CD4-positive, alpha-beta T cell treated with Interleukin-10 for 1 hour (primary cell): Measurements from ENCODE around the gene CCNJL.
"Not testable (repeated sequence)": the region's sequence is repeated elsewhere in the genome, so short reads cannot be mapped to it uniquely, and the experiment has no call there.

Experiments
- DNase-seq: peaks from one replicate; pipeline ENCODE4 v3.0.0-alpha.2; 2020

The CCNJL gene

DNA sequence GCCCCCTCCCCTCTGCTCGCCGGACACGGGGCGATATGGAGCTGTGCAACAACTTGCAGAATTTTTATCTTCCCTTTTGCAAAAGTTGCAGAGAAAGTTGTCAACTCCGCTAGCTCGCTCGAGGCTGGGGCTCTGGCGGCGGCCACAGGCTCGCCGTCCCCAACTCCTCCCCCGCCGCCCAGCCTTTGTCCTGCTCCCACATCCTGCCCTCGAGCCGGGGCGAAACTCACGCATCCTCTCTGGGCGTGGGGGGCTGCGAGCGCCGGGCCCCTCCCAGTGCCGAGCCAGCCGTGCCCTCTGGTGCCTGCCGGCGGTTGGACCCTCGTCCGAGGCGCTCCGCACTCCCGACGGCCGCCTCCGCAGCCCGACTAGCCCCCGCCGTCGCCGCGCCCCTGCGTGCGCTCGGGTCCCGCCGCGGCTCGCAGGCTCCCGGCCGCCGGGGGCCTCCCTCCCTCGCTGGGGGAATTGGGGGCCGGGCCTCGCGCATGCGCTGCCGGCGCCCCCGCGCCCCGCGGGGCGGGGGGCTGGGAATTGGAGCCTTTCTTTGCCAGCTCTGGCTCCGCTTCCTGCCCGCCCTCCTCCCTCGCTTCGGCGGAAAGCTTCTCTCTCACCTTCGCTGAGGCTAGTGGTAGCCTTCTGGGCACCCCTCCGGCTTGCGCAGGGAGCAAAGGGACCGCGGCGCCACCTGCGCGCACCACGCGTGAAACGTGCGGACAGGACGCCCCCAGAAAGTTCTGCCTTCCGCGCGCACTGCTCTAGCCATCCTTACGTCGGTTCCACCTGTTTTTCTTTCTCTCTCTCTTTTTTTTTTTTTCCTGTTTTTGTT lies at the start of gene CCNJL:
TSS of gene CCNJL (minus strand) at position 431 of the 826 bp plus-strand sequence. CDS start 641 bp downstream, outside the sequence.
- no peak for DNase-seq

GRCh38 chr5:160361624-160362228 lies 49.4 kb upstream of the CCNJL start:
- DNase-seq, result no peak

DNA sequence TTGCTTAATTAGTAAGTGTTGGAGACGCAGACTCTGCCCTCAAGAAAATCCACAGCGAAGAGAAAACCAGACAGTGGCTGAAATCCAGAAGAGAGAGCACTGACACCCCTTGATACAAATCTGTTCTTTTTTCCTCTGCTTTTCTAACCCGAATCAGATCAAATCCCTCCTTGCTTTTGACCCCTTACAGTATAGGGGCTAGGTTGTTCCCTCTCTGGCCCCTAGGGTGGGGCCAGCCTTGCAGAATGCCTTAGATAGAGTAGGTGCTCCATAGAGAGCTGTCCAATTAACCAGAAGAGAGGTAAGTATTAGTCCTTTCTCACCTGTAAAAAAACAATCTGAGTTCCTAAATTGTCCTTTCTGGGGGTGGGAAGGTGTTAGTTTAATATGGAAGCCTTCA lies 47.9 kb upstream of the CCNJL start:
- no peak for DNase-seq

DNA sequence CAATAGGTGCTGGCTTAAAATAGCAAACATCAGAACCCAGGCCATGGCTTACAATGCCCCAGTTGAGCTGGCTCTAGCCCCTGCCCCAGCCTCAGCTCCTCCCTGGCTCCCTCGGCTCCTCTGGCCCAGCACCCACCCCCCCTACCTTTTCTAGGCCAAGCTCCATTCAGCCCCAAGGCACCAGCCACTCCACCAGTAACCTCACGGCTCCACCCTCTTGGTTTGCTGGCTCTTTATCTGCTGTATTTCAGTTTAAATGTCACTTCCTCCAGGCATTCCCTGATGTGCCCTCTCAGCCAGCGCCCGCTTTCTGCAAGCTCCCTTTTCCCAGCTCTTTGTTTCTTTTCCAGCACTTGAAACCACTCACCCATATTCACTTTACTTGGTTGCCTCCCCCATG lies 47.5 kb upstream of the CCNJL start:
- DNase-seq, result no peak

DNA sequence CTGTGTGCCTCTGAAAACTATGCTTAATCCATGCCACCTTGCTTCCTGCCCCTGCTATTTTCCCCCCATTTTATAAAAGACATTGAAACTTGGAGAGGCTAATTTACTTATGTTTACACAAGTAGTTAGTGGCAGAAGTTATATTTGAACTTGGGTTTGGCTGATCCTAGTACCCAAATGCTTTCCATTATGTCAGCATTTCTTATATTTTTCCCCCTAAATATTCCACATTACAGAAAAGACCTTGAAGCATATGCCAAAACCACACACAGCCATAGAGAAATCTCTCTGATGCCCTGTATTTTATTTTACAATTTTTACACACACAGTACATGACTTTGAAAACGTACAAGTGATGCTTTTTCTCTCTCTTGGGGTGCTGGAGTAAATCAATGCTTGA lies 46.9 kb upstream of the CCNJL start:
- DNase-seq, result no peak

DNA sequence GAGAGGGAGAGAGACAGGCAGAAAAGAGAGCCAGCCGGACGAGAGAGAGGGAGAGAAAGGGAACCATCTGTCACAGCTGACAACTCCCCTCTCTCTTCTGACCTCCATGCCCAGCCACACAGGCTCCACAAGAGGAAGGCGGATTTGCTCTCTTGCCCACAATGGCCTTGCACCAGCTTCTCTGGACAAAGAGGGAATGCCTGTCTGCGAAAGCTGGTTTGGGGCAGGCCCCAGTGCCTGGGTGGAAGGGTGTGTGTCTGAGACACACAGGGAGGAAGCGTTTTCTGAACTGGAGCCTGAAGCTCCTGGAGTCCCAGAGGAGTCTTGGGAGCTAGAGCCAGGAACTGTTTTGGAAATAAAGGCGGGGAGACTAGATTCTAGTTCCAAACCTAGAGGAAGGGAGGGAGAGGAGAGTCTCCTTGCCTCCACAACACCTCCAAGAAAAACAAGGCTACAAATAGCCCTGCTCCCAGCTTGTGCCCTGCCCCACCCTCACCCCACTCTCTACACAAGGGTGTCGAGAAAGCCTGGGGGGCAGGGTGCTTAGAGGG lies 45.6 kb upstream of the CCNJL start:
- DNase-seq, result no peak

DNA sequence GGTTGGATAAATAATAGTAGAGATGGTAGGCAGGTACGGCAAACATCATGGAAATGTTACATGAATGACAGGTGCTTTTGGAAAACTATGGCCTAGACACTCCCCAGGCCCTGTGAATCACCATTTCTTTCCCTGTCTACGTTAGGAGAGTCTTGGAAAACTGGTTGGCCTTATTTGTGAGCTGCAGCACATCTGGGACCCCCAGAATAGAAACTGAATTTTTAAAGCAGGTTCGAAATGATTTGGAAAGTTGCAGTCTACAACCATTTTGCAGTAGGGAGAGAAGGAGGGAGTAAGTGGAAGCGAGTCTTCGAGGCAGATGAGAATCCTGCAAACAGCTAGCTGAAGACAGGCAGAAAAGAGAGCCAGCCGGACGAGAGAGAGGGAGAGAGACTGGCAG lies 45.0 kb upstream of the CCNJL start:
- no peak for DNase-seq

GRCh38 chr5:160356550-160357347 lies 44.4 kb upstream of the CCNJL start:
- no peak for DNase-seq

DNA sequence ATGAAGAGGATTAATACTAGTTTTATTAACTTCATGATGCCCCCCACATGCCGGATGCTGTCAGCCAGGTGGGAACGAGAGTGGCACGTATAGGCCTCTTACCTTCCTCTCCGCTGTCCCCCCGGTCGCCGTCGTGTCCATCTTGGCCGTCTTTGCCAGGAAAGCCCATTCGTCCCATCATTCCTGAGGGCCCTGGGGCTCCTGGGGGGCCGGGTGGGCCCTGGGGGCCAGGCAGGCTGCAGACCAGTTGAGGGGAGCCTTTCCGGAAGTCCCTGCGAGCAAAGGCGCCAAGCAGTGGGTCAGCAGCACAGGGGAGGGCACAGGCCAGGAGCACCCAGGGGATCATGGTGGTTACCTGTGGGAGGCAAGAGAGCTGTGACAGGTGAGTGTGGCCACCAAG lies 42.3 kb upstream of the CCNJL start:
- no peak for DNase-seq

DNA sequence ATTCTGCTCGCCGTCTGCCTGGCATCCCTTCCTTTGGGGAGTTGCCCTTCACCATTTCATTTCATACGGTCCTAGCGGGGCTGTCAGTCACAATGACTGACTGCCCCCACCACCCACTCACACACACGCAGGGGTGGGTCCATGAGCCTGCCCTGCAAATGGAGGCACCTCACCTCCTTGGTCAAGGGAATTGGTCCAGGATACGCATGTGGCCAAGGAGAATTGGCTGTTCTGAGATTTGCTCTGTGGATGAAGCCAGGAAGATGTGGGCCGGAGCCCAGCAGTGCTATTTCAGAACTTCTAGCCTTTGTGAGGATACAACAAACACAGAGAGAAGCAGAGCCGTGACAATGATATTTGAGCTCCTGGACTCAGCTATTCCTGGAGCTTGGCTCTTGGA lies 41.0 kb upstream of the CCNJL start:
- no peak for DNase-seq

- DNase-seq, result no peak
These were observed 39.9 kb upstream of the CCNJL start for GRCh38 chr5:160352308-160352707.

GRCh38 chr5:160349935-160350303 lies 37.6 kb upstream of the CCNJL start:
- no peak for DNase-seq

DNA sequence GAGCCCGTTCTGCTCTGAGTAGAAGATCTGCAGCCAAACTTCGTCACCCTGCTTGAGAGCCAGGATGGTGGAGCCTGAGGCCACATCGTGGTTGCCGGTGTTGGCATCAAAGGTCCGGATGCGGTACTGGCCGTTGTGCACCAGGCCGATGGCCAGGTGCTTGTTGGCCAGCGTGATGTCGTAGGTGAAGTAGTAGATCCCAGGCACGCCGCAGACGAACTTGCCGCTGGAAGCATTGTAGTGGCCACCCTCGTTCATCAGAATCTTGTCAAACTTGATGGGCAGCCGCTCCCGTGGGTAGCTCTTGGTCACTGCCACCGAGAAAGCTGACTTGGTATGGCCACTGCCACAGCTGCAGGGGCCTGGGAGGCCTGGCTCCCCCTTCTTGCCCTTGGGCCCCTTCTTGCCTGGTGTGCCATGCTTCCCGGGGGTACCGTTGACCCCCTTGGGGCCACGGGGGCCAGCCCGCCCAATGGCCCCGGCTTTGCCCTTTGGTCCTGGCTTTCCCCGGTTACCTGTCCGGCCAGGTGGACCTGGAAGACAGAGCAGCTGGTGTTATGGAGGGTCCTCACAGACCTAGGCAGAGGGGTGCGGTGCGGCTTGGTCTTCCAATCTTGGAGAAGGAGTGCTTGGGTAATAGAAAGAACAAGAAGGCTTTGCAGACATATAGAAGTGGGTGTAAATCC lies 37.0 kb upstream of the CCNJL start:
- no peak for DNase-seq

- no peak for DNase-seq
These were observed 35.7 kb upstream of the CCNJL start for GRCh38 chr5:160348080-160348479.

- no peak for DNase-seq
These were observed 35.1 kb upstream of the CCNJL start for GRCh38 chr5:160347448-160347847.

DNA sequence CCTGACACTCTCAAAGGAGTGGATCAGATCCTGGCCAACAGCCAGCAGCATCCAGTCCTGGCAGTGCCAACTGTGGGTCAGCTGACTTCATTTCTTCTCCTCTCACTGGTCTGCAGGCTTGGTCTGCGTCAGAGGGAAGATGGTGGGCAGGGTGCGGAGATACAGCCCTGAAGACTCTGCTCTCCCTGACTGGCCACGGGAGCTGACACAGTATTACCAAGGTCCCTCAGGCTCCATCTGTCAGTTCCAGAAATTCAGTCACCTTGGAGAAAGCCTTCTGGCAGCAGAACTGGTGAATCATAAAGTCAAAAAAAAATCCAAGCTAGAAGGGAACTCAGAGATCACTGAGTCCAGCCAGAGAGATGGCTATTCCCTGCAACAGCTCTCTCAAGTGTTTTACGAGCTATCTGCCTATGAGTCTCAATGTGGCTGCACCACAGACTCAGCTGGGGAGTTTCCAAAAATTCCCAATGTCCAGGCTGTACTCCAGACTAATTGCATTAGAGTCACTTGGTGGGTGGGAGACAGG lies 30.1 kb upstream of the CCNJL start:
- no peak for DNase-seq

DNA sequence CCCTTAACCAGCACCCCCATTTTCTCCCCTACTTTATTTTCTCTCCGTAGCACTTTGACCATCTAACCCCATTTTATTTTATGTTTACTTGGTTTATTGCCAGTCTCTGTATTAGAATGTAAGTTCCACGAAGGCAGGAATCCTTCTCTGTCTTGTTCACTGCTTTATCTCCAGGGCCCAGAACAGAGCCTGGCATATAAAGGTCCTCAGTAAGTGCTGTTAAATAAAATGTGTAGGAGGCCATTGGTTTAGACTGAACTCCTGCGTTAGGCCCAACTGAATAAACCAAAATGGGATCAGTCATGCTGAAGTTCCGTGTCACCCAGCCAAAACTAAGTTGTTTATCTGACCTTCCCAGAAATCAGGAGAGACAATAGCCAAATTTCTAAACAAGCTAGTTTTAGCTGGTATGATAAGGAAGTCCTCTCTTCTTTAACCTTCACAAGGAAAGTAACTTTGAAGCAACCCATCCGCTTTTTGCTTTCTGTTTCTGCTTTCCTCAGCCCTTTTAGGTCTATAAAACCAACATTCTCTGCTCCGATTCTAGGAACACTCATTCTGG lies 29.0 kb upstream of the CCNJL start:
- DNase-seq, result no peak

DNA sequence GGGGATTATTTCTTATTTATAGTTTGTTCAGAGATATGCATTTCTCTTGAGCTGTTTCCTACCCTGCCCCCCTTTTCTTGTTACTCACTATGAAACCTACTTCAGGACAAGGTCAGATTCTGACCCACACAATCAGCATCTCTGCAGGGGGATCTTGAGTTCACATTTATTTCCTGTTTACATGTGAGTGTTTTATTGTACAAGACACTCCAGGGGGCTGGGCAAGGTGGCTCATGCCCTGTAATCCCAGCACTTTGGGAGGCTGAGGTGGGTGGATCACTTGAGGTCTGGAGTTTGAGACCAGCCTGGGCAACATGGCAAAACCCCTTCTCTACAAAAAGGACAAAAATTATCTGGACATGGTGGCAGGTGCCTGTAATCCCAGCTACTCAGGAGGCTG lies 28.1 kb upstream of the CCNJL start:
- not testable (repeated sequence) for DNase-seq

- DNase-seq, result no peak
These were observed 27.2 kb upstream of the CCNJL start for GRCh38 chr5:160339406-160340130.

DNA sequence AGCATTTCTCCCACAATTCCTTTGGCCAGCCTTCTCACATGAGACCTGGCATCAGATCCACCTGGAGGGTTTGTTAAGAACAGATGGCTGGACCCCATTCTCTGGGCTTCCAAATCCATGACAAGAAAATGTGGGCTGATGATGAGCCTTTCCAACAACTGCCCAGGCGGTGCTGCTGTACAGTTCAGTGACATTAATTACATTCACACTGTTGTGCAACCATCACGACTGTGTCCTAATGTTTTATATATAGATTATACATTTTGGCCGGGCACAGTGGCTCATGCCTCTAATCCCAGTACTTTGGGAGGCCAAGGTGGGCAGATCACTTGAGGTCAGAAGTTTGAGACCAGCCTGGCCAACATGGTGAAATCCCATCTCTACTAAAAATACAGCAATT lies 22.4 kb upstream of the CCNJL start:
- DNase-seq, result not testable (repeated sequence)

- no peak for DNase-seq
These were observed 21.4 kb upstream of the CCNJL start for GRCh38 chr5:160333721-160334120.

DNA sequence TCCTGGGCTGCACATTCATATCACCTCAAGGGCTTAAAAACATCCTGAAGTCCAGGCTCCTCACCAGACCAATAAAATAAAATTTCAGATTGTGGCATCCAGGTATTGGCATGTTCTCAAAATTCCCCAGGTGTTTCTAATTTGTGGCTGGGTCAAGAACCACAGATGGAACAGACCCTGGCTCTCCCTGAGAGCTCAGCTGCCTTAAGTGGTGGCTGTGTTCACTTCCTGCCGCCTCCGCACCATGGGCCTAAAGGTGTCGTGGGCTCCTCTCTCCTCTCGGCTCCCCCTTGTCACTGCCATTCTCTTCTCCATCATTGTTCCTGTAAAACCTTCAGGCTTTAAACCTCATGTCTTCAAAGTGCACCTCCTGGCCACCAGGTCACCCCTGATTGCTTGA lies 17.8 kb upstream of the CCNJL start:
- DNase-seq, result no peak
